Small intestine (tissue), 7 donors: Measurements from ENCODE around the gene GIPC1. TPM values are rescaled to one million over a fixed set of nuclear protein-coding genes. Genes with fewer than 3 reads are reported as not detected.
A peak's percentile ranks its signal among the peaks of the same experiment; 100 is the strongest.

Experiments used
- DNase-seq, 2 donors: peaks; one replicate each; pipeline versions ENCODE4 v3.0.0 to v3.0.0-alpha.2; 2013
- FAIRE-seq: peaks from 2 replicates; lab custom pipeline; 2012; peaks lifted over from hg19 to GRCh38; lab: Jason Lieb, UNC
- H3K27ac ChIP-seq, 3 donors: one replicate each; pipeline ENCODE4 v1.5.1; 2013; ENCODE audit warnings: low read length in 2 of 3, mild to moderate bottlenecking in 2 of 3, control low read depth in 1 of 3, inconsistent platforms in 1 of 3, low read depth in 1 of 3, moderate library complexity in 1 of 3
- H3K27me3 ChIP-seq, 3 donors: one replicate each; pipeline ENCODE4 v1.6.1; 2013; ENCODE audit warnings: low read length in 3 of 3, inconsistent platforms in 1 of 3; ENCODE audit not compliant: control insufficient read depth in 3 of 3, insufficient read depth in 3 of 3
- H3K36me3 ChIP-seq, 3 donors: one replicate each; pipeline ENCODE4 v1.6.1; 2013; ENCODE audit warnings: low read length in 3 of 3, inconsistent platforms in 1 of 3, low read depth in 1 of 3, mild to moderate bottlenecking in 1 of 3, moderate library complexity in 1 of 3; ENCODE audit not compliant: control insufficient read depth in 3 of 3, insufficient read depth in 2 of 3
- H3K4me1 ChIP-seq, 3 donors: one replicate each; pipeline ENCODE4 v1.6.1; 2013; ENCODE audit warnings: low read length in 2 of 3, inconsistent platforms in 1 of 3, low read depth in 1 of 3, mild to moderate bottlenecking in 1 of 3, moderate library complexity in 1 of 3; ENCODE audit not compliant: control insufficient read depth in 3 of 3, insufficient read depth in 2 of 3
- H3K4me3 ChIP-seq, 3 donors: one replicate each; pipeline ENCODE4 v1.5.1; 2013; ENCODE audit warnings: low read length in 3 of 3, control low read depth in 1 of 3, inconsistent platforms in 1 of 3, low read depth in 1 of 3, mild to moderate bottlenecking in 1 of 3, moderate library complexity in 1 of 3
- H3K9me3 ChIP-seq, 2 donors: one replicate each; pipeline ENCODE4 v1.6.1; 2013; ENCODE audit warnings: low read depth in 1 of 2, low read length in 1 of 2; ENCODE audit not compliant: control insufficient read depth in 2 of 2, insufficient read depth in 1 of 2
- WGBS, 3 donors: extraction: QIAGEN DNeasy Blood & Tissue Kit; methylation state at CpG; one replicate each; pipeline ENCODE4 v1.1.7; 2013; 5-methylcytosine and 5-hydroxymethylcytosine counted together
- polyA plus RNA-seq, 4 donors: library from polyadenylated mRNA; stranded (reverse) in 3 of 4; unstranded in 1 of 4; fragments of 200-250 nt in 3 of 4; fragments of 120-200 nt in 1 of 4; gene quantifications; one replicate each; pipeline versions ENCODE4 v1.2.1 to v1.2.3, GENCODE V29; 2013
- donor health status: healthy with polysubstance abuse.
- donor health status: control.
- donor health status: control.
- donor health status: Bipolar disorder and iron deficiency.
- donor health status: healthy.

Gene GIPC1
- polyA plus RNA-seq, 4 donors: 43.1 to 91.2 (median 65.2) TPM

DNA sequence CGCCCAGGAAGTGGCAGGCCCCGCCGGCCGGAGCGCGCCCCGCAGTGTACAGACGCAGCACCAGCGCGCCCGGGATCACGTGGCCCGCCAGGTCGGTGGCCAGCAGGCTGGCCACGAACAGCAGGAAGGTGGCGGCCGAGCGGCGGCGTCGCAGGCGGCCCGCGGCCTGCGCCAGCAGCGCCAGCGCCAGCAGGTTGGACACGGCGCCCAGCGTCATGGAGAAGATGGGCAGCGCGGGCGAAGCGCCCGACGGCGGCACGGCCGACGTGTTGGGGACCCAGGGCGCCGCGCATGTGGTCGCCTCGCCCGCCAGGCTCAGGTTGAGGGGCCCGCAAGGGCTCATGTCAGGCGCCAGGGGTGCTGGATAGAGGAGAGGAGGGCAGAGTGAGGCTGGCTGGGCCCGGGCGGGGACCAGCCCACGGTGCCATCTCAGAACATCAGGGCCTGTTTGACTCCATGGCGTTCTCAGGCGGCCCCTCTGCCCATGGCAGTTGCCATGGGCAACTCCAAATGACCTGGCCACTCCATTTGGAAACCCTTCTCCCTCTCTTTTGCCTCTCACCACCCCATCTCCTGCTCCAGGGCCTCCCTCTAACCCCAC is 21.8 kb downstream of the GIPC1 start:
- WGBS, 3 donors: 23 to 30% (median 23%) methylated on average over 32 to 53 of the region's 53 CpGs
- Histone ChIP-seq H3K4me3 (peak overlapping the region in 1 of 3 donors; percentile 21), H3K4me1 (peaks cover 0 to 19% (median 2%) of the 10 kb centered on the region in 3 donors)

DNA sequence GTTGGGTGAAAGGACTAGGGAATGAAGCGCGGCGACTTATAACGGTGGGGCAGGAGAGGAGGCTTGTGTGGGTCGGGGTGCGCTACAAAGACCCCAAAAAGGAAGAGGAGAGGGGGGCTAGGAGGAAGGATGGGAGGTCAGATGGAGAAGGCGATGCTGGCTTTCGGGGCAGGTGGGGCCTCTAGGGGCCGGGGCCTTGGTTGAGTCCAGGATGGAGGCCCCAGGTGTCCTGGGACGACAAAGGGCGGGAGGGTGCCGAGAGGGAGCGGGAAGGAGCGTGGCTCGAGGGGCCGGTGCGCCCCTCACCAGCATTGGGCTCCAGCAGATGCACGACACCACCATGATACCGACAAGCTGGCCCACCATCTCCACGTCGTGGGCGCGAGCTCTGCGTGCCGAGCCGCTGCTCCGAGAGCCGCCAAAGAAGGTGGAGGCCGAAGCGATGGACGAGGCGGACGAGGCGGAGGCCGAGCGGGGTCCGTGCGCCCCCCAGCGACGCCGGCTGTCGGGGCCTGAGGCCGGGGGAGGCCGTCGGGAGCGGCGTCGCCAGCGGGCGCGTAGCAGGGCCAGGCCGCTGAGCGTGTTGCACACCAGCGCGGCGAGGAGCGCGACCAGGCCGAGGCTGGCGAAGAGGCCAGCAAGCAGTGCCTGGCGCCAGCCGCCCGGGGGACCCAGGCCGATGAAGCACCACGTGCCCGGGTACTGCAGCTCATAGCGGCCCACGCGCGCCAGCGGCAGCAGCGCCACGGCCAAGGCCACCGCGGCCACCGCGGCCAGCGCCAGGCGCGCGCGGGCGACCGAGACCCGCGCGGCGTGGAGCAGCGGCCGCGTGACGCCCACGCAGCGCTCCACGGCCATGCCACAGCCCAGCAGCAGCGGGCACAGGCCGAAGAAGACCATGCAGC is 22.6 kb downstream of the GIPC1 start:
- no peak overlapping the region for H3K27ac ChIP-seq
- peak overlapping the region in 1 of 3 donors; percentile 21 for H3K4me3 ChIP-seq
- H3K27me3 ChIP-seq: peaks cover 6 to 29% (median 14%) of the 10 kb centered on the region in 3 donors
- DNase-seq: peak in 1 of 2 donors; percentile 45
- no peak for FAIRE-seq
- no peaks in the 10 kb centered on the region for H3K9me3 ChIP-seq
- H3K36me3 ChIP-seq: peaks cover 0 to 48% (median 3%) of the 10 kb centered on the region in 3 donors
- WGBS, 3 donors: 13 to 21% (median 16%) methylated on average over 60 to 97 of the region's 97 CpGs
- peaks cover 0 to 19% (median 2%) of the 10 kb centered on the region in 3 donors for H3K4me1 ChIP-seq

More for the DNA sequence above, 21.8 kb downstream of the GIPC1 start:
- DNase-seq: peak in 1 of 2 donors; percentile 53
- H3K27me3 ChIP-seq: peaks cover 6 to 29% (median 14%) of the 10 kb centered on the region in 3 donors
- no peaks in the 10 kb centered on the region for H3K9me3 ChIP-seq
- FAIRE-seq: no peak
- H3K27ac ChIP-seq: no peak overlapping the region
- H3K36me3 ChIP-seq: peaks cover 3 to 50% (median 6%) of the 10 kb centered on the region in 3 donors

DNA sequence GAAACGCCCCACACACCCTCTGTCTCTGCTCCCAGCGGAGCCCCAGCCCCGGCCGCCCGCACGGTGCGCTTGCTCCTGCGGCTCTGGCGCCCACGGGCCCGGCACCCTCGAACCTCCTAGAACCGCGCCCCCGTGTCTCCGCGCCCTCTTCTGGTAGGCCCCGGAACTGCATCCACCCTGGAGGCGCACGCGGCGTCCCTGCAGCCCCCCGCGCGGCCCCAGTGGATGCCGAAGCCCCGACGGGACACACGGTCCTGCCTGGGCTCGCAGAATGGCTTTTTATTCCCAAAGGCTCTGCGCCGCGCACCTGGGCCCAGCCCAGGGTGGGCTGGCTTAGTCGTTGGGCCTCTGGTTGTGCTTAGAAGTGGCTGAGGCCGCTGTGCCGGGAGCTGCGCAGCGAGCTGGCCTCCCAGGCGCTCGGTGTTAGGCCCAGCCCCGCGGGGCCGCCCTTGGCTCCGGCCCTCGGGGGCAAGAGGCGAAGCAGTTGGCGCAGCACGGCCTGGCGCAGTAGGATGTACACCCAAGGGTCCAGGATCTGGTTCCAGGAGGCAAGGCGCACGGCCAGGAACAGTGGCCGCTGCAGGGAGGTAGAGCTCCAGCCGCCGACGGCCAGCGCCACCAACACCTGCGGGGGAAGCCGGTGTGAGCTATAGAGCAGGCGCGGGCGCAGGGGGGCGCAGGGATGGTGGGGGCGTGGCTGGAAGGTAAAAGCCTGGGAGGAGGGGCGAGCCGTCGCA is 23.6 kb downstream of the GIPC1 start:
- Histone ChIP-seq H3K4me3 (peak overlapping the region in 1 of 3 donors; percentile 8), H3K36me3 (peaks cover 0 to 48% (median 3%) of the 10 kb centered on the region in 3 donors), H3K9me3 (no peaks in the 10 kb centered on the region), H3K4me1 (peaks cover 0 to 19% (median 2%) of the 10 kb centered on the region in 3 donors), H3K27me3 (peaks cover 6 to 29% (median 14%) of the 10 kb centered on the region in 3 donors), H3K27ac (no peak overlapping the region)
- WGBS, 3 donors: 4 to 5% (median 4%) methylated on average over 55 to 66 of the region's 66 CpGs
- peak; percentile 51 to 81 for DNase-seq
- FAIRE-seq: no peak

DNA sequence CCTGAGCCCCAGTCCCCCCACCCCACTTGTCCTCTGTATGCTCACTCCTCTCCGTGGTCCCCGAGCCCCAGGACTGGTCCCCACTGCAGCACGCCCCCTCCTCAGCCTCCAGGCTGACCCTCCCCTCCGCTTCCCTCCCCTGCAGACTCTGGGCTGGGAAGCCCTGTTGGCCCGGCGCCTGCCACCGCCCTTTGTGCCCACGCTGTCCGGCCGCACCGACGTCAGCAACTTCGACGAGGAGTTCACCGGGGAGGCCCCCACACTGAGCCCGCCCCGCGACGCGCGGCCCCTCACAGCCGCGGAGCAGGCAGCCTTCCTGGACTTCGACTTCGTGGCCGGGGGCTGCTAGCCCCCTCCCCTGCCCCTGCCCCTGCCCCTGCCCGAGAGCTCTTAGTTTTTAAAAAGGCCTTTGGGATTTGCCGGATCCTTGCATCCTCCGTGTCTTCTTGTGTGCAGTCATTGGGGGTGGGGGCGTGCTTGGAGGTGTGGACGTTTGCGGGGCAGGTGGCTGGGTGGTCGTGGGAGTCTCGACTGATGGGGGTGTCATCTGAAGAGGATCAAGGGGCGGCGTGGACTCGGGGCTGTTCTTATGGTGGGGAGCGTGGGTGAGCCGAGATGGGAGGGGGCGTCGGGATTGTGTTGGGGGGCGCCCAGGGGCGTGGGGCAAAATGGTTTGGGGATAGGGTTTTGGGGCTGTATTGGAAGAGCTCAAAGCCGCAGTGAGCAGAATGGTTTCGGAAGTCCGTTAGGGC is 24.3 kb downstream of the GIPC1 start:
- no peak for DNase-seq
- peaks cover 0 to 52% (median 3%) of the 10 kb centered on the region in 3 donors for H3K36me3 ChIP-seq
- H3K9me3 ChIP-seq: no peaks in the 10 kb centered on the region
- H3K27me3 ChIP-seq: peaks cover 6 to 29% (median 14%) of the 10 kb centered on the region in 3 donors
- H3K4me3 ChIP-seq: no peak overlapping the region
- H3K4me1 ChIP-seq: peaks cover 0 to 19% (median 2%) of the 10 kb centered on the region in 3 donors
- FAIRE-seq: no peak
- 63 to 73% (median 67%) methylated on average over 38 to 46 of the region's 46 CpGs for WGBS, 3 donors
- H3K27ac ChIP-seq: no peak overlapping the region

DNA sequence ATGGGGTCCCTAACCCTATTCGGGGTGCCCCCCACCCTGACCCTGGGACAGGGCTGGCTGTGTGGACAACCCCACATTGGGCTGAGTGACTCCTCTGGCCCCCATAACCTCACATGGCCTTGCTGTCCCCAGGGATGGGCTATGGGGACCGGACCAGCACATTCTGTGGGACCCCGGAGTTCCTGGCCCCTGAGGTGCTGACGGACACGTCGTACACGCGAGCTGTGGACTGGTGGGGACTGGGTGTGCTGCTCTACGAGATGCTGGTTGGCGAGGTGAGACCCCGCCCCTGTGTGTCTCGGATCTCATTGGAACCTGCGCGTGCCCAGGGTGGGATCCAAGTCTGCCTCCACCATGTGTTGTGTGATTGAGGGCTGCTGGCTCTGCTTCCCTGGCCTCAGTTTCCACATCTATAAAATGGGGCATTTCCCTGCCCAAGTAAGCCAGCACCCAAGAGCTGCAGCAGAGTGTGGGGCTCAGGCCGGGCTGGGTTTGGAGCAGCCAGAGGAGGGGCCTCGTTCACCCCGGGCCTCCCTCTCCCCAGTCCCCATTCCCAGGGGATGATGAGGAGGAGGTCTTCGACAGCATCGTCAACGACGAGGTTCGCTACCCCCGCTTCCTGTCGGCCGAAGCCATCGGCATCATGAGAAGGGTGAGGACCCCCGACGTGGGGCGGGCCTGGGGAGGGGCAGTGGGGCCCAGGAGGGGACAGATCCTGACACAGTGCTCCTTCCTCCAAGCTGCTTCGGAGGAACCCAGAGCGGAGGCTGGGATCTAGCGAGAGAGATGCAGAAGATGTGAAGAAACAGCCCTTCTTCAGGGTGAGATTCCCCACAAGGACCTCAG is 25.7 kb downstream of the GIPC1 start:
- no peak for FAIRE-seq

DNA sequence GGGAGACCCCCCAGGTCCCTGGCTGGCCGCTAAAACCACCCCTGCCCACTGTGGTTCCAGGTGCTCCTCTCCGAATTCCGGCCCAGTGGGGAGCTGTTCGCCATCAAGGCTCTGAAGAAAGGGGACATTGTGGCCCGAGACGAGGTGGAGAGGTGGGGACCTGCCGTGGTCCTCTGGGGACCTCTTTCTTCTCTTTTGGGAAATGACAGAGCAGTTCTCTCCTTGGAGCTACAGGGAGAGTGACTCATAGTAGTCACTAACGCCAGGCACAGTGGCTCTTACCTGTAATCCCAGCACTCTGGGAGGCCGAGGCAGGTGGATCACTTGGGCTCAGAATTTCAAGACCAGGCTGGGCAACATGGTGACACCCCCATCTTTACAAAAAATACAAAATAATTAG is 28.1 kb downstream of the GIPC1 start:
- H3K36me3 ChIP-seq: peaks cover 0 to 80% (median 7%) of the 10 kb centered on the region in 3 donors
- H3K4me3 ChIP-seq: no peak overlapping the region
- H3K27me3 ChIP-seq: peaks cover 2 to 7% (median 3%) of the 10 kb centered on the region in 3 donors
- H3K27ac ChIP-seq: no peak overlapping the region
- 44 to 74% (median 64%) methylated on average over 9 of the region's 9 CpGs for WGBS, 3 donors
- FAIRE-seq: no peak
- DNase-seq: no peak
- H3K4me1 ChIP-seq: peaks cover 0 to 7% (median 2%) of the 10 kb centered on the region in 3 donors
- H3K9me3 ChIP-seq: no peaks in the 10 kb centered on the region

More for the DNA sequence above, 25.7 kb downstream of the GIPC1 start:
- H3K27ac ChIP-seq: no peak overlapping the region
- H3K4me3 ChIP-seq: no peak overlapping the region
- 82 to 93% (median 89%) methylated on average over 31 to 32 of the region's 32 CpGs for WGBS, 3 donors
- H3K9me3 ChIP-seq: no peaks in the 10 kb centered on the region
- peaks cover 6 to 24% (median 14%) of the 10 kb centered on the region in 3 donors for H3K27me3 ChIP-seq
- DNase-seq: no peak
- H3K36me3 ChIP-seq: peaks cover 0 to 60% (median 3%) of the 10 kb centered on the region in 3 donors
- H3K4me1 ChIP-seq: peaks cover 0 to 14% (median 2%) of the 10 kb centered on the region in 3 donors

DNA sequence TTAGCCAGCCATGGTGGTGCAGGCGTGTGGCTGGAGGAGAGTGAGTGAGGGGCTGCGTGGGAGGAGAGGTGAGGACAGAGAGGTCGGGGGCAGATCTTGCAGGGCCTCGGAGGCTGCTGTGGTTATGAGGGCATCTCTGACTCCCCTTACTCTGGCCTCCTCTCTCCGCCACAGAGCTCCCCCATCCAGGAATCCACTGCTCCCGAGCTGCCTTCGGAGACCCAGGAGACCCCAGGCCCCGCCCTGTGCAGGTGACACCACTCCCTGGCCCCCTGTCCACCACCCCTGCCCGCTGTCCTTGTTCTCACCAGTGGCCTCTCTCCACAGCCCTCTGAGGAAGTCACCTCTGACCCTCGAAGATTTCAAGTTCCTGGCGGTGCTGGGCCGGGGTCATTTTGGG is 28.5 kb downstream of the GIPC1 start:
- DNase-seq: no peak
- peaks cover 0 to 2% (median under 1%) of the 10 kb centered on the region in 3 donors for H3K27me3 ChIP-seq
- no peaks in the 10 kb centered on the region for H3K9me3 ChIP-seq
- peaks cover 0 to 81% (median 7%) of the 10 kb centered on the region in 3 donors for H3K36me3 ChIP-seq
- FAIRE-seq: no peak
- peaks cover 0 to 2% (median 0%) of the 10 kb centered on the region in 3 donors for H3K4me1 ChIP-seq
- no peak overlapping the region for H3K27ac ChIP-seq
- 75 to 85% (median 84%) methylated on average over 11 to 12 of the region's 12 CpGs for WGBS, 3 donors
- H3K4me3 ChIP-seq: no peak overlapping the region
